Right lobe of liver (tissue), 6 donors: ENCODE data around the gene PCNX1. TPM values are rescaled to one million over a fixed set of nuclear protein-coding genes. Genes with fewer than 3 reads are reported as not detected.
"Not testable (repeated sequence)": the region's sequence is repeated elsewhere in the genome, so short reads cannot be mapped to it uniquely, and the experiment has no call there.

Experiments
- ATAC-seq, 4 donors: fragments of 200-7000 bp; cut with Tn5 transposase; one replicate each; pipeline ENCODE4 v1.9.1; 2020; ENCODE audit warnings: mild to moderate bottlenecking in 4 of 4, moderate library complexity in 4 of 4
- DNase-seq, 3 donors: peaks; one replicate each; pipeline ENCODE4 v3.0.0-alpha.2; 2020
- H3K27ac ChIP-seq, 3 donors: fragments of 200-600 bp; one replicate each; pipeline ENCODE4 v1.8.0; 2022
- H3K27me3 ChIP-seq, 2 donors: fragments of 200-600 bp; one replicate each; pipeline ENCODE4 v1.8.0; 2022
- H3K36me3 ChIP-seq, 4 donors: fragments of 200-600 bp; sonication (generic) in 1 of 4; one replicate each; pipeline versions ENCODE4 v1.5.1 to v1.8.0; 2017 to 2022; ENCODE audit warnings: control low read depth in 1 of 4
- H3K4me1 ChIP-seq, 4 donors: fragments of 200-600 bp; sonication (generic) in 1 of 4; one replicate each; pipeline versions ENCODE4 v1.5.1 to v1.8.0; 2017 to 2022; ENCODE audit warnings: control low read depth in 1 of 4
- H3K4me3 ChIP-seq, 3 donors: fragments of 200-600 bp; one replicate each; pipeline ENCODE4 v1.8.0; 2022
- H3K9me3 ChIP-seq, 4 donors: fragments of 200-600 bp; sonication (generic) in 1 of 4; one replicate each; pipeline versions ENCODE4 v1.5.1 to v1.8.0; 2017 to 2022; ENCODE audit warnings: control low read depth in 1 of 4
- CTCF ChIP-seq, 4 donors: fragments of 200-600 bp in 3 of 4; fragments of 450-650 bp in 1 of 4; IDR thresholded peaks; one replicate each; pipeline versions ENCODE4 v1.5.1 to v1.8.0; 2016 to 2022; ENCODE audit warnings: antibody characterized with exemption in 4 of 4, mild to moderate bottlenecking in 2 of 4
- POLR2A ChIP-seq: fragments of 450-650 bp; IDR thresholded peaks from one replicate; pipeline ENCODE4 v1.6.1; 2017; ENCODE audit warnings: antibody characterized with exemption, mild to moderate bottlenecking
- WGBS: methylation state at CpG from one replicate; pipeline ENCODE4 v1.1.6; 2018; ENCODE audit warnings: low coverage, low lambda C conversion rate; ENCODE audit not compliant: insufficient coverage; ENCODE audit errors: missing lambda C conversion rate; 5-methylcytosine and 5-hydroxymethylcytosine counted together
- intact Hi-C, 2 donors: fragments of 100-400 bp; cut with DNase I; formaldehyde crosslinking; loops; one replicate each; pipeline versions ENCODE4 v1.11.2 to v1.14.1; 2022
- long read RNA-seq: library from polyadenylated mRNA; unstranded; transcript quantifications from one replicate; pipeline ENCODE4 v2.0.0, GENCODE V29; 2019
- total RNA-seq, 6 experiments: library from RNA; depleted of rRNA in 2 of 6; stranded (reverse); fragments of >200 nt in 2 of 6; fragmentation: NEBNext Ultra II Directional in 3 of 6; extraction: Animal tissue kit (Norgen Biotek cat#: 25700) in 3 of 6; gene quantifications; one replicate each; pipeline versions ENCODE4 v1.1.0 to v1.2.4, GENCODE V29; 2016 to 2023
- donor health status: DM: no; HTN: yes; CAD: no.
- donor health status: DM: no; HTN: no; CAD: no.
- donor health status: DM: no; HTN: no; CAD: no.
- donor health status: DM: no; HTN: yes; CAD: no.
- donor health status: DM: no; HTN: yes; CAD: no.

PCNX1 gene
- total RNA-seq, result 10 to 100 TPM; 25.4 to 33.2 (median 29.3) TPM
- long read RNA-seq, result 0 reads

GRCh38 chr14:70907176-70907995 is at the start of gene PCNX1:
Gene PCNX1, plus strand, starts transcription at chr14:70907459. Its CDS starts 392 bp downstream, at chr14:70907851.
- peaks cover 0 to 32% (median 10%) of the 10 kb centered on the region in 4 donors for H3K4me1 ChIP-seq
- intact Hi-C loops, result loop anchor here in 1 of 2 donors (5.0 kb wide), 1 partner anchor 85 kb away; no protein-coding TSS in a partner anchor

DNA sequence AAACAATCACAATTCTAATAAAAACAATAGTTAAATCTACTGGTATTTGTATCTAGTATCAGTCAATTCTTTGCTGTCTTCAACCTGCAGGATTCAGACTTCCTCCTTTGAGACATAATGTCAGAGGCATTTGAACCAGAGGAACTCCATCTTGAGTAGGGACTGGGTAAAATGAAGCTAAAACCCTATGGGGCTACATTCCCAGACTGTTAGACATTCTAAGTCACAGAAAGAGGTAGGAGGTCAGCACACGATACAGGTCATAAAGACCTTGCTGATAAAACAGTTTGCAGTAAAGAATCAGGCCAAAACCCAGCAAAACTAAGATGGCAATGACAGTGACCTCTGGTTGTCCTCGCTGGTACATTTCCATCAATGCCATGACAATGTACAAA is 49.8 kb upstream of the PCNX1 start:
- Histone ChIP-seq H3K27me3 (no peaks in the 10 kb centered on the region), H3K4me3 (no peak overlapping the region), H3K36me3 (no peaks in the 10 kb centered on the region), H3K9me3 (no peaks in the 10 kb centered on the region), H3K4me1 (no peaks in the 10 kb centered on the region), H3K27ac (no peak overlapping the region)
- no peak for TF ChIP-seq CTCF (IDR thresholded peaks at IDR 0.05)
- no peak for TF ChIP-seq POLR2A
- ATAC-seq (no peak), DNase-seq (no peak)
- 94% methylated on average over 2 of the region's 2 CpGs for WGBS
- intact Hi-C loops, result no loop called here

More at GRCh38 chr14:70907176-70907995, at the start of gene PCNX1:
- WGBS, result 0% methylated on average over 9 of the region's 101 CpGs
- ATAC-seq (peak; percentile 85 to 93 (median 86)), DNase-seq (peak; percentile 93)
- H3K27ac ChIP-seq, result peak within 1 kb of the TSS; percentile 86 to 93 (median 92)
- TF ChIP-seq CTCF (IDR thresholded peaks at IDR 0.05) (peak; percentile 82 to 92 (median 86)), POLR2A (peak; percentile 70)
- no peaks in the 10 kb centered on the region for H3K36me3 ChIP-seq
- H3K4me3 ChIP-seq, result peak within 1 kb of the TSS; percentile 75 to 94 (median 90)
- no peaks in the 10 kb centered on the region for H3K9me3 ChIP-seq
- no peaks in the 10 kb centered on the region for H3K27me3 ChIP-seq

- ATAC-seq (peak in 1 of 4 donors; percentile 17), DNase-seq (no peak)
- intact Hi-C loops, result no loop called here
- H3K9me3 ChIP-seq, result no peaks in the 10 kb centered on the region
- H3K36me3 ChIP-seq, result no peaks in the 10 kb centered on the region
- H3K27me3 ChIP-seq, result no peaks in the 10 kb centered on the region
- WGBS, result 76% methylated on average over 4 of the region's 5 CpGs
- H3K4me3 ChIP-seq, result no peak overlapping the region
- no peak overlapping the region for H3K27ac ChIP-seq
- TF ChIP-seq CTCF (IDR thresholded peaks at IDR 0.05), result peak in 1 of 4 donors; percentile 22
- TF ChIP-seq POLR2A, result no peak
- no peaks in the 10 kb centered on the region for H3K4me1 ChIP-seq
Measured at GRCh38 chr14:70858641-70859040, 48.6 kb upstream of the PCNX1 start.

DNA sequence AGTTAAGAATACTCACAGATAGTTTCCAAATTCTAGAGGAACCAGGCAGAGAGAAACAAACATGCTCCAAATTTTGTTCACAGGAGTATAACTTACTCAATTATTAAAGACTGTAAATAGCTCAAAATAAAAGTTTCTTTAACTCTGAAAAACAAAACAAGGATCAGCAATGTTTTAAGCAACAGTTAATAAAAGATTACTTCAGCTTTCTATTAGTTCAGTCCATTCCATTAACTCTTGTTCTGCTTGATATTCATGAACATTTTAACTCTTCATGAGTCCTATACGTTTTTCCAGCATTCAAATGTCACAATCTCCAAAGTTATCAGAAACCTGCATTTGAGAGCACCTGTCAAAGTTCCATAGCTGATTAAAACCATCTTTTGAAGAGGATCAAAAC is 40.3 kb upstream of the PCNX1 start:
- H3K9me3 ChIP-seq, H3K36me3 ChIP-seq, H3K27ac ChIP-seq, H3K4me1 ChIP-seq, DNase-seq, H3K27me3 ChIP-seq, intact Hi-C loops, ATAC-seq, H3K4me3 ChIP-seq: not testable (repeated sequence)
- 93% methylated on average over 1 of the region's 1 CpG for WGBS

GRCh38 chr14:70871001-70871400 is 36.3 kb upstream of the PCNX1 start:
- WGBS, result no CpG with 5 or more reads among the region's 1 CpG
- DNase-seq, result no peak
- Histone ChIP-seq H3K27me3 (no peaks in the 10 kb centered on the region), H3K27ac (no peak overlapping the region), H3K4me1 (no peaks in the 10 kb centered on the region), H3K9me3 (peaks cover 0 to 5% (median 0%) of the 10 kb centered on the region in 4 donors), H3K36me3 (no peaks in the 10 kb centered on the region), H3K4me3 (no peak overlapping the region)
- ATAC-seq, result no peak
- no peak for TF ChIP-seq POLR2A
- no peak for TF ChIP-seq CTCF (IDR thresholded peaks at IDR 0.05)
- intact Hi-C loops, result no loop called here
